Skeletal muscle satellite cell (primary cell): ENCODE data around the gene KIRREL3. TPM values are rescaled to one million over a fixed set of nuclear protein-coding genes. Genes with fewer than 3 reads are reported as not detected.

Experiments used
- H3K27me3 ChIP-seq: 2 replicates; pipeline ENCODE4 v1.7.0; 2013; ENCODE audit warnings: low read length; ENCODE audit not compliant: control insufficient read depth, insufficient read depth
- H3K36me3 ChIP-seq: 2 replicates; pipeline ENCODE4 v1.7.0; 2013; ENCODE audit warnings: mild to moderate bottlenecking, control low read depth, low read length; ENCODE audit not compliant: insufficient read depth
- H3K4me1 ChIP-seq: 2 replicates; pipeline ENCODE4 v1.7.0; 2013; ENCODE audit warnings: low read length; ENCODE audit not compliant: control insufficient read depth, insufficient read depth
- H3K4me2 ChIP-seq: 2 replicates; pipeline ENCODE4 v1.7.0; 2013; ENCODE audit warnings: mild to moderate bottlenecking, low read length
- H3K4me3 ChIP-seq: 2 replicates; pipeline ENCODE4 v1.7.0; 2013; ENCODE audit warnings: low read length
- H3K9ac ChIP-seq: 2 replicates; pipeline ENCODE4 v1.7.0; 2013; ENCODE audit warnings: mild to moderate bottlenecking, low read depth, low read length, moderate library complexity
- H3K9me3 ChIP-seq: replicated peaks from 2 replicates; pipeline ENCODE4 v1.7.0; 2013; ENCODE audit warnings: mild to moderate bottlenecking, control low read depth, low read length
- total RNA-seq: library from RNA; depleted of rRNA; stranded (reverse); fragments of >200 nt; gene quantifications from 2 replicates; pipeline ENCODE4 v1.2.3, GENCODE V29; 2012; rRNA removed

The KIRREL3 gene
- total RNA-seq: under 0.01 and 0.44 TPM in 2 replicates

DNA sequence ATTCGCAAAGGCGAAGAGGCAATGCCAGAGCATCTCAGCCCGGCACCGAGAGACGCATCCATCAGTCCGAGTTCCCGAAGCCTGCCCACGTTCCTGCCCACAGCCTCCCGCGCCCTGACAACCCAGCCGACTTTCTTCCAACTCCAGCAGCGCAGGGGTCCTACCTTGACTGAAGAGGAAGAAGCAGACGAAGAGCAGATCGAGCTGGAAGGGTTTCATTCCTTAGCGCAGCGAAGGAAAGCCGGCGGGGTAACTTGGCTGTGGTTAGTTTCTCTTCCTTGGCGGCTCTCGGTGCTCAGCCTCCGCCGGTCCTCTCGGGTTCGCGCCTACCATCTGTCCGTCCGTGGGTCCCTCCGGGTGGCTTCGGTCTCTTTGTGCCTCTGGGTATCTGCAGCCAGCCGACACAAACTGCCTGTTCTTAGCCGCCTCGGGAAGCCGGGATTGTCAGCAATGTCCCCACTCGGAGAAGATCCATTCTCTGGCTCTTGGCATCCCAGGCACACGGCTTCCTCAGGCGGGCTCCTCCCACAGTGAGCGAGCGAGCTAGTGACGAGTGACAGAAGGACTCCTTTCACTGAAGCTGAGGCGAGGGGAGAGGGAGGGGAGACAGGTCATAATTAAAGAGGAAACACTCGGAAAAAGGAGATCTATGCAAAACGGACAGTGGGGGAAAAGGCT, at the start of gene KIRREL3:
Gene KIRREL3, minus strand, starts transcription at position 480 of the 678 bp plus-strand sequence.
- Histone ChIP-seq H3K9me3 (no peaks in the 10 kb centered on the region), H3K36me3 (no peaks in the 10 kb centered on the region), H3K4me3 (peak within 1 kb of the TSS; percentile 94), H3K9ac (peak within 1 kb of the TSS; percentile 92), H3K4me1 (peaks cover 43% of the 10 kb centered on the region), H3K4me2 (peak within 1 kb of the TSS; percentile 90), H3K27me3 (no peaks in the 10 kb centered on the region)

DNA sequence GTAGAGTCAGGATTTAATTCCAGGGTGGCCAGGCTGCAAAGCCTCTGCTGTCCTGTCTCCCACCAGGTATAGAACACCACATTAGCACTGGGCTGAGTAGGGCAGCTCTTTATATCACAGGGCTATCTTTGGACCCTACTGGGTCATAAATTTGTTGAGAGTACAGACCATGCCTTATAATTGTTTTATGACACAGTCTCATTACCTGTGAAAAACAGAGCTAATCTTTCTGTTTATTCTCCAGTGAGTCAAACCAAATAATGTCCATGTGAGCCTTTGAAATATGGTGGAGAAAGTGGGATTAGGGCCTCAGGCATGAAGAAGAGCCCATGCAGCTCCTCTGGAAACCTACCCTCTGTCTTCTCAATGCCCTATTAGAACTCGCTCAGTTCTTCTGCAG, 49.6 kb upstream of the KIRREL3 start:
- no peak overlapping the region for H3K4me3 ChIP-seq
- no peak overlapping the region for H3K4me2 ChIP-seq
- H3K27me3 ChIP-seq: peaks cover 15% of the 10 kb centered on the region

DNA sequence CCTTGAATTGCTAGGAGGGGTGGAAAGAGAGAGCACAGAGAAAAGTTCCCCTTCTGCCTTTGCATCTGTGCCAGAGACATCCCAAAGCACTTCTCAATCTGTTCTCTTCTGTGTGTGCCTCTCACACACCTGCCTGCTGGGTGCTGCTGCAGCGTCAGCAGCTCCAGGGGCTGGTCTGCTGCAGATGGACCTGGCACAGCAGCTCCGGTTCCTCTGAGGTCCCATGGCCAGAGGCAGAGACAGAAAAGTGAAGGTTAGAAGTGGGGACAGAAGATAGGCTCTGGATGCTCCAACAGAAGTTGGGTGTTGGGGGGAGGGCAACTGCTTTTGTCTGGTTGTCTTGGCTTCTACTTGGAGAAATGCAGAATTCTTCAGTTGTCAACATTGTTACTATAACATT, 48.9 kb upstream of the KIRREL3 start:
- Histone ChIP-seq H3K9me3 (no peaks in the 10 kb centered on the region), H3K4me2 (no peak overlapping the region), H3K27me3 (peaks cover 8% of the 10 kb centered on the region), H3K36me3 (no peaks in the 10 kb centered on the region), H3K9ac (no peak overlapping the region), H3K4me3 (no peak overlapping the region), H3K4me1 (no peaks in the 10 kb centered on the region)

More for the DNA sequence above, 49.6 kb upstream of the KIRREL3 start:
- no peaks in the 10 kb centered on the region for H3K36me3 ChIP-seq
- no peaks in the 10 kb centered on the region for H3K4me1 ChIP-seq
- no peak overlapping the region for H3K9ac ChIP-seq
- H3K9me3 ChIP-seq: no peaks in the 10 kb centered on the region

GRCh38 chr11:127044535-127044934, 44.0 kb upstream of the KIRREL3 start:
- H3K4me3 ChIP-seq: no peak overlapping the region
- peaks cover 7% of the 10 kb centered on the region for H3K4me1 ChIP-seq
- H3K4me2 ChIP-seq: no peak overlapping the region
- H3K27me3 ChIP-seq: no peaks in the 10 kb centered on the region
- no peaks in the 10 kb centered on the region for H3K36me3 ChIP-seq
- H3K9ac ChIP-seq: no peak overlapping the region
- H3K9me3 ChIP-seq: no peaks in the 10 kb centered on the region

GRCh38 chr11:127042445-127042844, 41.9 kb upstream of the KIRREL3 start:
- peaks cover 7% of the 10 kb centered on the region for H3K27me3 ChIP-seq
- no peaks in the 10 kb centered on the region for H3K36me3 ChIP-seq
- no peak overlapping the region for H3K4me3 ChIP-seq
- no peak overlapping the region for H3K9ac ChIP-seq
- H3K4me2 ChIP-seq: no peak overlapping the region
- H3K9me3 ChIP-seq: no peaks in the 10 kb centered on the region
- H3K4me1 ChIP-seq: peaks cover 10% of the 10 kb centered on the region

- H3K4me3 ChIP-seq: no peak overlapping the region
- no peaks in the 10 kb centered on the region for H3K9me3 ChIP-seq
- H3K27me3 ChIP-seq: peaks cover 7% of the 10 kb centered on the region
- H3K4me1 ChIP-seq: peaks cover 10% of the 10 kb centered on the region
- no peak overlapping the region for H3K4me2 ChIP-seq
- H3K9ac ChIP-seq: no peak overlapping the region
- no peaks in the 10 kb centered on the region for H3K36me3 ChIP-seq
These were observed 39.0 kb upstream of the KIRREL3 start for GRCh38 chr11:127039591-127039990.

DNA sequence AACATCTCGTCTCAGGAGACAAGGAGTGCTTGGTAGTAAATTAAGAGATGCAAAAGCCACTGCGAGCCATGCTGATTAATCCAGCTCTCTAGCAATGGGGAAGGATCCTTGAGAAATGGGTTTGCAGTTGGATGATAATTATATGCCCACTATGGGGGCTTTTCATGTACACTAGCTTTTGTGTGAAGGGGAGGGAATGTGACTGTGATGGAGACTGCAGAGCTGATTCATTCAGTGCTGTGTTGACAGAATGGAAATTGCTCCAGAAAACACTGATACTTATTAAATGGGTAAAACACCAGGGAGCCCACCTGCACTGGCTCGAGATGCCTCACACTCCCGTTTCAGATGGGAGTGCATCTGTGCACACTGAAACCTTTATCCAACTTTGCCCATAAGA, 37.0 kb upstream of the KIRREL3 start:
- Histone ChIP-seq H3K9me3 (no peaks in the 10 kb centered on the region), H3K4me3 (no peak overlapping the region), H3K4me1 (peaks cover 8% of the 10 kb centered on the region), H3K4me2 (no peak overlapping the region), H3K36me3 (no peaks in the 10 kb centered on the region), H3K9ac (no peak overlapping the region), H3K27me3 (peaks cover 7% of the 10 kb centered on the region)

GRCh38 chr11:127037001-127037400, 36.4 kb upstream of the KIRREL3 start:
- Histone ChIP-seq H3K36me3 (no peaks in the 10 kb centered on the region), H3K4me3 (no peak overlapping the region), H3K4me2 (no peak overlapping the region), H3K9ac (no peak overlapping the region), H3K9me3 (no peaks in the 10 kb centered on the region), H3K27me3 (peaks cover 7% of the 10 kb centered on the region), H3K4me1 (peaks cover 5% of the 10 kb centered on the region)

- Histone ChIP-seq H3K4me1 (peaks cover 3% of the 10 kb centered on the region), H3K9ac (no peak overlapping the region), H3K4me2 (no peak overlapping the region), H3K9me3 (no peaks in the 10 kb centered on the region), H3K36me3 (no peaks in the 10 kb centered on the region), H3K27me3 (peaks cover 7% of the 10 kb centered on the region), H3K4me3 (no peak overlapping the region)
These were observed 35.3 kb upstream of the KIRREL3 start for GRCh38 chr11:127035824-127036223.

GRCh38 chr11:127034973-127035372, 34.4 kb upstream of the KIRREL3 start:
- peaks cover 11% of the 10 kb centered on the region for H3K27me3 ChIP-seq
- peaks cover 3% of the 10 kb centered on the region for H3K4me1 ChIP-seq
- H3K9ac ChIP-seq: no peak overlapping the region
- H3K4me2 ChIP-seq: no peak overlapping the region
- H3K9me3 ChIP-seq: no peaks in the 10 kb centered on the region
- H3K36me3 ChIP-seq: no peaks in the 10 kb centered on the region
- no peak overlapping the region for H3K4me3 ChIP-seq

GRCh38 chr11:127028648-127029047, 28.1 kb upstream of the KIRREL3 start:
- Histone ChIP-seq H3K9me3 (no peaks in the 10 kb centered on the region), H3K4me3 (no peak overlapping the region)

DNA sequence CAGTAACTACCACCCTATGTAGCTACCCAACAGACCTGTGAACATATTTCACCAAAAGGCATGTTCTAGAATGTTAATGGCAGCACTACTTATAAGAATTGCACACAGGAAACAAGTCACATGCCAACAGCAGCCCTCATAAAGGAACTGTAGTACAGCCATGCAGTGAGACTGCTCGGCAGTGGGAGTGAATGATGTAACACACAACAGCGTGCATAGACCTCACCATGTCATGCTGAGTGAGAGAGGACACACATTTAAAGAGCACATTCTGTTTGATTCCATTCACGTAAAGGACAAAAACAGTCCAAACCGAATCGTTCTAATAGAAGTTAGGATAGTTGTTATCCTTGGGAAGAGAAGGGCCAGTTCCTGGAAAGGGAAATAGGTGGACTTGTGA, 27.2 kb upstream of the KIRREL3 start:
- Histone ChIP-seq H3K9ac (no peak overlapping the region), H3K27me3 (peaks cover 28% of the 10 kb centered on the region), H3K36me3 (no peaks in the 10 kb centered on the region), H3K4me3 (no peak overlapping the region), H3K4me2 (no peak overlapping the region), H3K9me3 (no peaks in the 10 kb centered on the region), H3K4me1 (no peaks in the 10 kb centered on the region)

More at GRCh38 chr11:127028648-127029047, 28.1 kb upstream of the KIRREL3 start:
- H3K4me2 ChIP-seq: no peak overlapping the region
- H3K36me3 ChIP-seq: no peaks in the 10 kb centered on the region
- no peak overlapping the region for H3K9ac ChIP-seq
- H3K4me1 ChIP-seq: no peaks in the 10 kb centered on the region
- peaks cover 28% of the 10 kb centered on the region for H3K27me3 ChIP-seq
